HEK293 (cell line): ENCODE results near the gene DUSP3.
A peak's percentile ranks its signal among the peaks of the same experiment; 100 is the strongest.

Experiments used
- CTCF ChIA-PET: fragments of 350-600 bp; formaldehyde crosslinking; extraction: SDS; loops from one replicate; lab custom pipeline; 2021; ENCODE audit warnings: antibody characterized with exemption; lab: Yijun Ruan, JAX
- POLR2A ChIA-PET: fragments of 300-600 bp; formaldehyde crosslinking; extraction: SDS; loops from one replicate; lab custom pipeline; 2020; ENCODE audit warnings: antibody characterized with exemption, inconsistent platforms; lab: Yijun Ruan, JAX
- H3K27ac ChIP-seq: fragments of 200-500 bp; sonication (Bioruptor generic); 2 replicates; pipeline ENCODE4 v1.5.1; 2014; ENCODE audit warnings: low read depth, low read length, control low read depth, inconsistent platforms; ENCODE audit errors: extremely low read depth
- H3K36me3 ChIP-seq, 2 experiments: fragments of 200-500 bp in 1 of 2; sonication (Bioruptor generic) in 1 of 2; 1 replicate in 1 of 2; 2 replicates in 1 of 2; pipeline ENCODE4 v1.5.1; 2014 to 2017; ENCODE audit warnings: inconsistent platforms in 2 of 2, low read length in 2 of 2; ENCODE audit not compliant: control insufficient read depth in 2 of 2, insufficient read depth in 1 of 2
- H3K4me1 ChIP-seq: fragments of 200-500 bp; sonication (Bioruptor generic); 2 replicates; pipeline ENCODE4 v1.5.1; 2014; ENCODE audit warnings: mild to moderate bottlenecking, low read length, inconsistent platforms; ENCODE audit not compliant: control insufficient read depth, insufficient read depth
- H3K4me3 ChIP-seq: 2 replicates; pipeline ENCODE4 v1.5.1; 2011; ENCODE audit warnings: low read depth, mild to moderate bottlenecking, control low read depth, low read length, moderate library complexity
- H3K9me3 ChIP-seq: fragments of 200-500 bp; sonication (Bioruptor generic); 2 replicates; pipeline ENCODE4 v1.5.1; 2014; ENCODE audit warnings: low read depth, low read length, inconsistent platforms; ENCODE audit not compliant: control insufficient read depth, insufficient read depth
- GLIS1 ChIP-seq: fragments of 450-650 bp; formaldehyde crosslinking; IDR thresholded peaks from 2 replicates; pipeline ENCODE4 v1.5.1; 2016; ENCODE audit warnings: missing biosample characterization, missing genetic modification characterization
- KLF10 ChIP-seq: fragments of 450-650 bp; IDR thresholded peaks from 2 replicates; pipeline ENCODE4 v1.5.1; 2018; ENCODE audit warnings: missing biosample characterization, mild to moderate bottlenecking, missing genetic modification characterization
- KLF9 ChIP-seq: fragments of 450-650 bp; formaldehyde crosslinking; IDR thresholded peaks from 2 replicates; pipeline ENCODE4 v1.5.1; 2016; ENCODE audit warnings: missing biosample characterization, missing genetic modification characterization, low read depth
- PRDM2 ChIP-seq: fragments of 450-650 bp; formaldehyde crosslinking; IDR thresholded peaks from 2 replicates; pipeline ENCODE4 v1.5.1; 2016; ENCODE audit warnings: missing biosample characterization, missing genetic modification characterization, borderline replicate concordance
- SETDB1 ChIP-seq: IDR thresholded peaks from one replicate; pipeline ENCODE4 v1.6.1; 2017; ENCODE audit warnings: mild to moderate bottlenecking, low read length, moderate library complexity, mixed read lengths; ENCODE audit not compliant: insufficient read length
- SP7 ChIP-seq: fragments of 450-650 bp; formaldehyde crosslinking; IDR thresholded peaks from 2 replicates; pipeline ENCODE4 v1.5.1; 2016; ENCODE audit warnings: missing biosample characterization, missing genetic modification characterization
- YY1 ChIP-seq: fragments of 450-650 bp; formaldehyde crosslinking; IDR thresholded peaks from 2 replicates; pipeline ENCODE4 v1.5.1; 2018; ENCODE audit warnings: missing biosample characterization, missing genetic modification characterization
- ZBTB48 ChIP-seq: fragments of 450-650 bp; formaldehyde crosslinking; IDR thresholded peaks from 2 replicates; pipeline ENCODE4 v1.5.1; 2016; ENCODE audit warnings: missing biosample characterization, missing genetic modification characterization
- ZNF121 ChIP-seq: fragments of 450-650 bp; formaldehyde crosslinking; IDR thresholded peaks from 2 replicates; pipeline ENCODE4 v1.5.1; 2016; ENCODE audit warnings: missing biosample characterization, missing genetic modification characterization
- ZNF18 ChIP-seq: fragments of 450-650 bp; formaldehyde crosslinking; IDR thresholded peaks from 2 replicates; pipeline ENCODE4 v1.5.1; 2016; ENCODE audit warnings: missing biosample characterization, missing genetic modification characterization
- ZNF211 ChIP-seq: fragments of 450-650 bp; formaldehyde crosslinking; IDR thresholded peaks from 2 replicates; pipeline ENCODE4 v1.5.1; 2016; ENCODE audit warnings: low read depth, missing biosample characterization, missing genetic modification characterization
- ZNF292 ChIP-seq: fragments of 450-650 bp; formaldehyde crosslinking; IDR thresholded peaks from 2 replicates; pipeline ENCODE4 v1.5.1; 2016; ENCODE audit warnings: low read depth, missing biosample characterization, missing genetic modification characterization, borderline replicate concordance
- ZNF398 ChIP-seq: fragments of 450-650 bp; formaldehyde crosslinking; IDR thresholded peaks from 2 replicates; pipeline ENCODE4 v1.5.1; 2017; ENCODE audit warnings: missing biosample characterization, missing genetic modification characterization
- ZNF48 ChIP-seq: fragments of 450-650 bp; formaldehyde crosslinking; IDR thresholded peaks from 2 replicates; pipeline ENCODE4 v1.5.1; 2016; ENCODE audit warnings: missing biosample characterization, missing genetic modification characterization
- ZNF488 ChIP-seq: fragments of 450-650 bp; formaldehyde crosslinking; IDR thresholded peaks from 2 replicates; pipeline ENCODE4 v1.5.1; 2016; ENCODE audit warnings: missing biosample characterization, missing genetic modification characterization
- ZNF561 ChIP-seq: fragments of 450-650 bp; IDR thresholded peaks from 2 replicates; pipeline ENCODE4 v1.5.1; 2018; ENCODE audit warnings: missing biosample characterization, missing genetic modification characterization, borderline replicate concordance
- ZNF645 ChIP-seq: fragments of 450-650 bp; formaldehyde crosslinking; IDR thresholded peaks from 2 replicates; pipeline ENCODE4; 2016; ENCODE audit warnings: missing biosample characterization, missing genetic modification characterization
- ZNF704 ChIP-seq: fragments of 450-650 bp; formaldehyde crosslinking; IDR thresholded peaks from 2 replicates; pipeline ENCODE4 v1.5.1; 2016; ENCODE audit warnings: missing biosample characterization, missing genetic modification characterization
- ZXDB ChIP-seq: fragments of 450-650 bp; formaldehyde crosslinking; IDR thresholded peaks from 2 replicates; pipeline ENCODE4 v1.5.1; 2016; ENCODE audit warnings: missing biosample characterization, missing genetic modification characterization

The DUSP3 gene

GRCh38 chr17:43759836-43760235 lies 18.9 kb downstream of the DUSP3 start (continued):
- TF ChIP-seq ZNF18 (no peak), ZNF121 (no peak), ZNF561 (no peak), SP7 (tag by site-specific recombination) (no peak), ZNF292 (tag by site-specific recombination) (no peak), ZNF48 (no peak), ZNF398 (tag by site-specific recombination) (no peak)

GRCh38 chr17:43758497-43759174 lies 20.1 kb downstream of the DUSP3 start, which contains the start of gene SOST:
Gene SOST, minus strand, starts transcription at chr17:43758791. Its CDS starts 50 bp downstream, at chr17:43758741.
- ChIA-PET CTCF (interaction anchor here (0.6 to 6.9 kb wide), 18 partner anchors 8 to 365 kb away, joined by 3 to 132 read pairs (median 8); partner anchors contain the start of genes CD300LG, CFAP97D1 and DHX8), POLR2A (interaction anchor here (0.7 to 2.1 kb wide), 5 partner anchors 45 to 64 kb away, joined by 3 to 8 read pairs (median 4); no protein-coding TSS in a partner anchor)
- Histone ChIP-seq H3K36me3 (no peaks in the 10 kb centered on the region), H3K4me1 (peaks cover 5% of the 10 kb centered on the region; the same call in 1 of the 2 replicates), H3K27ac (no peak within 1 kb of the TSS; the same call in 1 of the 2 replicates), H3K4me3 (no peak within 1 kb of the TSS), H3K9me3 (no peaks in the 10 kb centered on the region)
- TF ChIP-seq ZXDB (no peak), KLF9 (tag by site-specific recombination) (peak; percentile 50), SP7 (tag by site-specific recombination) (0 out of 2 replicates have a peak, but pooled peaks have one; percentile 44), ZNF211 (tag by site-specific recombination) (no peak), KLF10 (peak; percentile 71; the same call in 1 of the 2 replicates), ZNF488 (tag by site-specific recombination) (no peak), ZBTB48 (tag by site-specific recombination) (no peak), SETDB1 (no peak), ZNF704 (tag by site-specific recombination) (no peak), YY1 (tag by site-specific recombination) (no peak), ZNF645 (tag by site-specific recombination) (no peak), GLIS1 (tag by site-specific recombination) (peak; percentile 47; the same call in 1 of the 2 replicates), PRDM2 (tag by site-specific recombination) (no peak)
